Mesendoderm (in vitro differentiated cells): ENCODE results near the gene WDR49.

Experiments used
- DNase-seq: peaks from one replicate; pipeline ENCODE4 v3.0.0; 2013
- H2AK5ac ChIP-seq: 2 replicates; pipeline ENCODE4 v1.6.1; 2013; ENCODE audit warnings: low read length, inconsistent platforms
- H2BK120ac ChIP-seq: 2 replicates; pipeline ENCODE4 v1.6.1; 2013; ENCODE audit warnings: low read depth, mild to moderate bottlenecking, low read length, moderate library complexity, mixed read lengths
- H2BK15ac ChIP-seq: replicated peaks from 2 replicates; pipeline ENCODE4 v1.6.1; 2013; ENCODE audit warnings: low read depth, mild to moderate bottlenecking, moderate library complexity
- H2BK5ac ChIP-seq: 2 replicates; pipeline ENCODE4 v1.6.1; 2013; ENCODE audit warnings: low read length, inconsistent platforms
- H3K18ac ChIP-seq: 2 replicates; pipeline ENCODE4 v1.6.1; 2013; ENCODE audit warnings: mild to moderate bottlenecking, low read length, mixed read lengths
- H3K23ac ChIP-seq: one replicate; pipeline ENCODE4 v1.6.1; 2013; ENCODE audit warnings: low read length
- H3K27ac ChIP-seq: 2 replicates; pipeline ENCODE4 v1.5.1; 2013; ENCODE audit warnings: low read depth, mild to moderate bottlenecking, inconsistent platforms, low read length, moderate library complexity
- H3K27me3 ChIP-seq: 2 replicates; pipeline ENCODE4 v1.6.1; 2013; ENCODE audit warnings: low read length, control low read depth, mild to moderate bottlenecking, inconsistent platforms; ENCODE audit not compliant: insufficient read depth, poor library complexity
- H3K36me3 ChIP-seq: 2 replicates; pipeline ENCODE4 v1.6.1; 2013; ENCODE audit warnings: low read length, inconsistent platforms; ENCODE audit not compliant: control insufficient read depth, insufficient read depth
- H3K4ac ChIP-seq: one replicate; pipeline ENCODE4 v1.6.1; 2013; ENCODE audit warnings: low read depth, mild to moderate bottlenecking, low read length, moderate library complexity
- H3K4me1 ChIP-seq: 2 replicates; pipeline ENCODE4 v1.6.1; 2013; ENCODE audit warnings: low read depth, low read length, inconsistent platforms; ENCODE audit not compliant: control insufficient read depth
- H3K4me2 ChIP-seq: 2 replicates; pipeline ENCODE4 v1.6.1; 2013; ENCODE audit warnings: low read length
- H3K4me3 ChIP-seq: 2 replicates; pipeline ENCODE4 v1.5.1; 2013; ENCODE audit warnings: mild to moderate bottlenecking, low read length
- H3K56ac ChIP-seq: one replicate; pipeline ENCODE4 v1.6.1; 2013; ENCODE audit warnings: low read length
- H3K79me1 ChIP-seq: 2 replicates; pipeline ENCODE4 v1.6.1; 2013; ENCODE audit warnings: low read length, inconsistent platforms
- H3K79me2 ChIP-seq: 2 replicates; pipeline ENCODE4 v1.6.1; 2013; ENCODE audit warnings: mild to moderate bottlenecking, low read length; ENCODE audit not compliant: control insufficient read depth, insufficient read depth
- H3K9ac ChIP-seq: 2 replicates; pipeline ENCODE4 v1.6.1; 2013; ENCODE audit warnings: low read length, inconsistent platforms
- H4K5ac ChIP-seq: one replicate; pipeline ENCODE4 v1.6.1; 2013; ENCODE audit warnings: low read length
- H4K8ac ChIP-seq: one replicate; pipeline ENCODE4 v1.6.1; 2013; ENCODE audit warnings: low read depth, mild to moderate bottlenecking, control low read depth, low read length, moderate library complexity
- WGBS: extraction: QIAGEN DNeasy Blood & Tissue Kit; methylation state at CpG from one replicate; pipeline ENCODE4 v1.1.7; 2013; ENCODE audit warnings: low lambda C conversion rate, missing lambda C conversion rate; ENCODE audit not compliant: insufficient coverage; ENCODE audit errors: extremely low coverage; 5-methylcytosine and 5-hydroxymethylcytosine counted together

WDR49 gene

DNA sequence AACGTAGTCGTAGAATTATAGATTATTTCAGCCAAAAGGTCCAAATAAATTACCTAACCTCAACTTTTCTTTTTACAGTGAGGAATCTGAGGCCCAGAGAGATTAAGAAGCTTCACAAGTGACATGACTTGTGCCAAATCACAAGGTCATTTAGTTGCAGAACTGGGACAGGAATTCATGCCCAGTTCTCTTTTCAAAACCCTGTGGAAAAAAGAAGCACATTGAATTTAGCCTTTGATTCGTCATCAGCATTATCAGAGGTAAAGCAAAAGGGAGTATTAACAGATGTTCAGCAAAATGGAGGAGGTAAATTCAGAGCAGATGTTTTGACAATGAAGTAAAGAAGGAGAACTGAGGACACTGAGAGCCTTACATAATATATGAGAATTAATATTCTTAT, 184.4 kb downstream of the WDR49 start:
- no peak overlapping the region for H3K18ac ChIP-seq
- no CpG with 5 or more reads among the region's 3 CpGs for WGBS
- H3K79me1 ChIP-seq: no peaks in the 10 kb centered on the region
- no peak overlapping the region for H3K4me3 ChIP-seq
- no peak overlapping the region for H2BK5ac ChIP-seq
- DNase-seq: no peak
- H3K23ac ChIP-seq: no peak overlapping the region
- no peak overlapping the region for H3K4me2 ChIP-seq
- H2BK15ac ChIP-seq: no peak overlapping the region
- no peak overlapping the region for H2BK120ac ChIP-seq
- no peak overlapping the region for H3K27ac ChIP-seq
- H3K36me3 ChIP-seq: no peaks in the 10 kb centered on the region
- H4K8ac ChIP-seq: no peak overlapping the region
- H3K56ac ChIP-seq: no peak overlapping the region
- H3K79me2 ChIP-seq: no peaks in the 10 kb centered on the region
- H2AK5ac ChIP-seq: no peak overlapping the region
- no peak overlapping the region for H3K4ac ChIP-seq
- H3K9ac ChIP-seq: no peak overlapping the region
- H3K4me1 ChIP-seq: no peaks in the 10 kb centered on the region
- H4K5ac ChIP-seq: no peak overlapping the region
- H3K27me3 ChIP-seq: no peaks in the 10 kb centered on the region

DNA sequence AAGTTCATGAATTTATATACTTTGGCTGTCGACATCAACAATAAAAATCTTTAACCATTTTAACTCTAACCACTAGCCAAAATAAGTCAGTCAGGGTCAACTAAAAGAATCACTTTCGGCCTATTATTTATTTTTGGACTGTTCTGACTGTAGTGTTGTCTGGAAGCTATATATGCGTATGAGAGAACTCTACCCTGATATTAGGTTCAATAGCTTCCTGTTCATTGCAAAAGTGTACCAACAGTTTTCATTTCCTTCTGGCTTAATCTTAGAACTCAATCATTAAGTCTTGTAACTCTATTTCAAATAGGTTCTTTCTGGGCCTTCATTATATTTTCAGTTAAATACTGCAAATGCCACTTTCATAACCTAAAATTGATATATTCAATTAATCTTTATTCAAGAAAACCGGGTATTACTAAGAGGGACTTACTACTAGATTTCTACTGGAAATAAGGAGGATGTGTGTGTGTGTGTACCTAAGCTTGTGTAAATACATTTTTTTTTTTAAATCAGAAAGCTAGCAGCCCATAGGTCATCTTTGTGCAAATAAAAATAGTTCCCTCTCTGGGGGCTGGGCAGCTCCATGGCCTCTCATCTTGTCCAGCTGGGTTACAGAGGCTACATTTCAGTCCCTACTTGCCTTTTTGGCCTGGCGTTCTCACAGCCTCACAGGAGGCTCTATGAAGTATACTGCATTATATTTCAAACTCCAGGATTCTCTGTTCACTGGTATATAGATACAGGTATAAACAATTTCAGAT, 185.7 kb downstream of the WDR49 start:
- Histone ChIP-seq H3K4me2 (no peak overlapping the region), H3K56ac (no peak overlapping the region), H3K36me3 (no peaks in the 10 kb centered on the region), H3K4ac (no peak overlapping the region), H3K79me1 (no peaks in the 10 kb centered on the region), H4K5ac (no peak overlapping the region), H3K4me3 (no peak overlapping the region), H2BK5ac (no peak overlapping the region), H3K18ac (no peak overlapping the region), H4K8ac (no peak overlapping the region), H3K9ac (no peak overlapping the region), H2BK15ac (no peak overlapping the region), H3K23ac (no peak overlapping the region), H2AK5ac (no peak overlapping the region), H2BK120ac (no peak overlapping the region), H3K79me2 (no peaks in the 10 kb centered on the region), H3K4me1 (no peaks in the 10 kb centered on the region), H3K27ac (no peak overlapping the region), H3K27me3 (no peaks in the 10 kb centered on the region)
- WGBS: no CpG with 5 or more reads among the region's 5 CpGs
- no peak for DNase-seq

DNA sequence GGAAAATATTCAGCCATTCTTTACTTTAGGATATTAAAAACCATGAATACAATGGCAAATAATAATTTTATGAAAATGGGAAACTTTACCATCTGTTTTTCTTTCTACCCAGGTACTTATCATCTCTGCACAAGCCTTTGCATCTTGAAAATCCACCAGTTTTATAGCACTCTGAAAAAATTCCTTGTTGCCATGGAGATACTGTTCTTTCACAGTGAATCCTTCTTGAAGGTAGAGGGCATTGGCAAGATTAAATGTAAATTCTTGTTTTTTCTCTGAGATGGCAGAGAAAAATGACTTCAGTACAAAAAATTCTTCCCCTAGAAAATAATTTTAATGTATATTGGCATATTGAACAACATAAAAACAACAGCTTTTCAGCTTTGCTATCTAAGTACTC, 186.8 kb downstream of the WDR49 start:
- DNase-seq: no peak

DNA sequence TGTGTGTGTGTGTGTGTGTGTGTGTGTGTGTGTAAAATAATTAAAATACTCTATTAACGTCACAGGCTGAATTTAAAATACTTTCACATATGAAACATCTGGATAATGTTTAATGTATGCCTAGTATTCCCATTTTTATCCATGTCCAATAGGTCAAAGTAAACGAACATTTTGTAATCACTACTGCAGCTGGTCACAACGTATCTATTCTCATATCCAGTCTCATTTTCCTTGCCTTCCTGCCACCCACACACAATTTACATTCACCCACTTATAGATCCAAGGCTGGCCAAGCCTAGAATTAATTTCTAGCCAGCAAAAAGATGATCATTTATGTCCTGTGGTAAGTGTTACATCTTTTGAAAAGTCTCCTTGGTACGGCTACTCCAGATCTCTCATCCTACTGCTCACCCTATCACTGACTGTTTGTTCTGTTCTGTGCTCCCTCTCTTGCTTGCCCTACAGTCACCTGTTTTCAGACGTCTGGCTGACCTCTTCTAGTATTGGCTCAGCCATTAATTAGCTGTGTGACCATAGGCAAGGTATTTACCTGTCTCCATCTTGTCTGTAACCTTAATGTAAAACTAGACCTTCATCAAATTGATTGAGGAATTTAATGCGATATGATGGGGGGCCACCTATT, 197.5 kb downstream of the WDR49 start:
- WGBS: no CpG with 5 or more reads among the region's 6 CpGs
- H3K36me3 ChIP-seq: no peaks in the 10 kb centered on the region
- no peak overlapping the region for H2AK5ac ChIP-seq
- H3K79me2 ChIP-seq: no peaks in the 10 kb centered on the region
- H4K8ac ChIP-seq: no peak overlapping the region
- DNase-seq: no peak
- H3K4me2 ChIP-seq: no peak overlapping the region
- no peak overlapping the region for H3K9ac ChIP-seq
- H3K4me1 ChIP-seq: no peaks in the 10 kb centered on the region
- H3K27me3 ChIP-seq: no peaks in the 10 kb centered on the region
- H3K18ac ChIP-seq: no peak overlapping the region
- no peak overlapping the region for H3K4ac ChIP-seq
- no peak overlapping the region for H3K27ac ChIP-seq
- no peak overlapping the region for H2BK15ac ChIP-seq
- no peak overlapping the region for H2BK120ac ChIP-seq
- no peak overlapping the region for H3K4me3 ChIP-seq
- H4K5ac ChIP-seq: no peak overlapping the region
- no peaks in the 10 kb centered on the region for H3K79me1 ChIP-seq
- no peak overlapping the region for H3K23ac ChIP-seq
- no peak overlapping the region for H2BK5ac ChIP-seq
- no peak overlapping the region for H3K56ac ChIP-seq

More for the DNA sequence above, 186.8 kb downstream of the WDR49 start:
- Histone ChIP-seq H3K9ac (no peak overlapping the region), H3K79me1 (no peaks in the 10 kb centered on the region), H2BK5ac (no peak overlapping the region), H3K79me2 (no peaks in the 10 kb centered on the region), H3K27ac (no peak overlapping the region), H2BK15ac (no peak overlapping the region), H3K4me3 (no peak overlapping the region), H3K36me3 (no peaks in the 10 kb centered on the region), H3K4me1 (no peaks in the 10 kb centered on the region), H3K18ac (no peak overlapping the region), H4K8ac (no peak overlapping the region), H2AK5ac (no peak overlapping the region), H3K56ac (no peak overlapping the region), H2BK120ac (no peak overlapping the region), H3K4me2 (no peak overlapping the region), H3K4ac (no peak overlapping the region), H3K27me3 (no peaks in the 10 kb centered on the region), H3K23ac (no peak overlapping the region), H4K5ac (no peak overlapping the region)

DNA sequence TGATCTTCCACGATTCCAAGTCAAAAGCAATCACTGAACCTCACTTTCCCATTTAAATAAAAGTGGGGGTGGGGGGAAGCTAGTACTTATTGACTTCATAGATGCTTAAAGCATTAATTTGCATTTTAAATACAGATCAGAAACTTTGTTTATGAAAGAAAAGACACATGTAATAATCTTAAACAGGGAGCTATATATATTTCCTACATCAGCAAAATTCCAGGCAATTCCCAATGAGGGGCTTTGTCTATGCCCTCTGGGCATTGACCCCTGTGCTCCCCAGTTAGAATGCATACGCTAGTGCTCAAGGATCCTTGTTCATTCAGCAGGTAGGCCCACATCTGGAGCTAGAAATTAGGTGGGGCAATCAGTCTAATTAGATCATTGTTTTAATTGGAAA, 199.9 kb downstream of the WDR49 start:
- Histone ChIP-seq H3K9ac (no peak overlapping the region), H4K5ac (no peak overlapping the region), H3K79me1 (no peaks in the 10 kb centered on the region), H3K27me3 (no peaks in the 10 kb centered on the region), H2BK15ac (no peak overlapping the region), H2BK5ac (no peak overlapping the region), H3K27ac (no peak overlapping the region), H3K4me2 (no peak overlapping the region), H3K4me3 (no peak overlapping the region), H3K23ac (no peak overlapping the region), H3K79me2 (no peaks in the 10 kb centered on the region), H3K18ac (peak overlapping the region; percentile 41), H3K56ac (no peak overlapping the region), H4K8ac (no peak overlapping the region), H2AK5ac (no peak overlapping the region), H3K4me1 (peaks cover 3% of the 10 kb centered on the region), H3K4ac (no peak overlapping the region), H2BK120ac (no peak overlapping the region), H3K36me3 (no peaks in the 10 kb centered on the region)
- DNase-seq: no peak
- WGBS: no CpG with 5 or more reads among the region's 2 CpGs

DNA sequence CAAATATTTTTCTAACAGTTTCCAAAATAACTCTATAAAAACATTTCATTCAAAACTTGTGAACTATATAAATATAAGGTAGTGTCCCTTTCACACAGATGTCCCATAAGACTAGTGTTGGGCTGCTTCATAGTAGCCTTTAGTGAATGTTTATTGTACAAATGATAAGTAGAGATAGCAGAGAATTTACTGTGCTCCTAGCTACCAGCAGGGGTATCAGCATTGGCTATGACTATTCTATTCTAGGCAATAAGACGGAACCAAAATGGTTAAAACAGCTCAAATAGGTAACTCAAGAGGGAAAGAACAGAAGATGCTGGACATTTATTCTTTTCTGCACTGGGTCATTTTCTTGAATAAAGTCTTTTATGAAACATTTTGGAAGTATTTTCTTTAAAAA, 202.5 kb downstream of the WDR49 start:
- H3K79me1 ChIP-seq: no peaks in the 10 kb centered on the region
- no peak overlapping the region for H2BK120ac ChIP-seq
- H2BK15ac ChIP-seq: no peak overlapping the region
- DNase-seq: no peak
- no peaks in the 10 kb centered on the region for H3K27me3 ChIP-seq
- H3K23ac ChIP-seq: no peak overlapping the region
- H2BK5ac ChIP-seq: no peak overlapping the region
- H3K79me2 ChIP-seq: no peaks in the 10 kb centered on the region
- no peak overlapping the region for H3K4ac ChIP-seq
- no peak overlapping the region for H2AK5ac ChIP-seq
- WGBS: no CpG with 5 or more reads among the region's 1 CpG
- peaks cover 3% of the 10 kb centered on the region for H3K4me1 ChIP-seq
- H3K27ac ChIP-seq: no peak overlapping the region
- no peak overlapping the region for H3K56ac ChIP-seq
- H3K18ac ChIP-seq: no peak overlapping the region
- no peak overlapping the region for H4K8ac ChIP-seq
- no peaks in the 10 kb centered on the region for H3K36me3 ChIP-seq
- no peak overlapping the region for H4K5ac ChIP-seq
- no peak overlapping the region for H3K4me3 ChIP-seq
- no peak overlapping the region for H3K9ac ChIP-seq
- H3K4me2 ChIP-seq: no peak overlapping the region
